Measurements from ENCODE around the gene ASPSCR1. TPM values are rescaled to one million over a fixed set of nuclear protein-coding genes. Genes with fewer than 3 reads are reported as not detected.

ASPSCR1 gene
- total and polyA plus RNA-seq, 2 of the 13 experiments (the other 11 are each of a cell fraction or from before 2014, with no cell fraction given) = 274 to 314 TPM

- no peak for TF ChIP-seq ZNF326 (CRISPR knock-in tag; IDR thresholded peaks at IDR 0.05; ENCODE audit: borderline replicate concordance)
- TF ChIP-seq KAT2B (IDR thresholded peaks at IDR 0.05; ENCODE audit: borderline replicate concordance, low read depth, low read length) = no peak
- TF ChIP-seq ZBTB1 (CRISPR knock-in tag; IDR thresholded peaks at IDR 0.05; ENCODE audit: borderline replicate concordance) = no peak
- TF ChIP-seq PREB (CRISPR knock-in tag; IDR thresholded peaks at IDR 0.05) = no peak
- TF ChIP-seq MBD4 (IDR thresholded peaks at IDR 0.05; ENCODE audit: borderline replicate concordance, low read length) = no peak
- TF ChIP-seq MED1 (CRISPR knock-in tag; IDR thresholded peaks at IDR 0.05) = 0 out of 2 replicates have a peak, but pooled peaks have one; percentile 28
- TF ChIP-seq ZNF770 (CRISPR knock-in tag; IDR thresholded peaks at IDR 0.05) = no peak
- no peak for TF ChIP-seq PRPF4 (IDR thresholded peaks at IDR 0.05; ENCODE audit: low read depth, low read length, poor library complexity, severe bottlenecking)
- TF ChIP-seq AKNA (CRISPR knock-in tag; IDR thresholded peaks at IDR 0.05; ENCODE audit: borderline replicate concordance) = no peak
- TF ChIP-seq HIVEP1 (CRISPR knock-in tag; IDR thresholded peaks at IDR 0.05) = 0 out of 2 replicates have a peak, but pooled peaks have one; percentile 7
- TF ChIP-seq TOE1 (CRISPR knock-in tag; IDR thresholded peaks at IDR 0.05) = no peak
- 0 out of 2 replicates have a peak, but pooled peaks have one; percentile 29 for TF ChIP-seq ZNF232 (CRISPR knock-in tag; IDR thresholded peaks at IDR 0.05; ENCODE audit: borderline replicate concordance)
- TF ChIP-seq SYNCRIP (IDR thresholded peaks at IDR 0.05; ENCODE audit: insufficient read depth, low read depth, low read length) = no peak
- no peak for TF ChIP-seq TP53 (CRISPR knock-in tag; conservative IDR thresholded peaks at IDR 0.05)
- no peak for TF ChIP-seq PHB2 (IDR thresholded peaks at IDR 0.05; ENCODE audit: partially characterized antibody)
- no peak for TF ChIP-seq HNRNPK (IDR thresholded peaks at IDR 0.05; ENCODE audit: low read depth, low read length, poor library complexity, severe bottlenecking)
- TF ChIP-seq ZNF652 (CRISPR knock-in tag; IDR thresholded peaks at IDR 0.05; ENCODE audit: borderline replicate concordance, low read depth) = no peak
- no peak for TF ChIP-seq ZNF160 (CRISPR knock-in tag; IDR thresholded peaks at IDR 0.05)
Measured at GRCh38 chr17:81962499-81963441, 14.7 kb upstream of the ASPSCR1 start (continued).
